ENCODE measurements around the gene AFDN.

DNA sequence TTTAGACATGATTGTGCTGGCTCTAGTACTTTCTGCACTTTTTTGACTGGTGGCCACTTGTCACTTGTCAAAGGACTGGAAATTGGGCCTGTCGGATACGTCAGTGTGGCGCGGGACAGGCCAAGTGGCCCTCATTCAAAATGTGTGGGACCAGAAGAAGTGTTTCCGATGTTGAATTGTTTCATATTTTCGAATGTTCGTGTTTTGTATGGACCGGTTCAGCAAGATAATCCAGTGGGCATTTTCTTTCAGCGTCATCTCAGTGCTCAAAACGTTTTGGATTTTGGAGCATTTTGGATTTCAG lies 174.3 kb downstream of the AFDN start:
- TF ChIP-seq, protein P1, sequence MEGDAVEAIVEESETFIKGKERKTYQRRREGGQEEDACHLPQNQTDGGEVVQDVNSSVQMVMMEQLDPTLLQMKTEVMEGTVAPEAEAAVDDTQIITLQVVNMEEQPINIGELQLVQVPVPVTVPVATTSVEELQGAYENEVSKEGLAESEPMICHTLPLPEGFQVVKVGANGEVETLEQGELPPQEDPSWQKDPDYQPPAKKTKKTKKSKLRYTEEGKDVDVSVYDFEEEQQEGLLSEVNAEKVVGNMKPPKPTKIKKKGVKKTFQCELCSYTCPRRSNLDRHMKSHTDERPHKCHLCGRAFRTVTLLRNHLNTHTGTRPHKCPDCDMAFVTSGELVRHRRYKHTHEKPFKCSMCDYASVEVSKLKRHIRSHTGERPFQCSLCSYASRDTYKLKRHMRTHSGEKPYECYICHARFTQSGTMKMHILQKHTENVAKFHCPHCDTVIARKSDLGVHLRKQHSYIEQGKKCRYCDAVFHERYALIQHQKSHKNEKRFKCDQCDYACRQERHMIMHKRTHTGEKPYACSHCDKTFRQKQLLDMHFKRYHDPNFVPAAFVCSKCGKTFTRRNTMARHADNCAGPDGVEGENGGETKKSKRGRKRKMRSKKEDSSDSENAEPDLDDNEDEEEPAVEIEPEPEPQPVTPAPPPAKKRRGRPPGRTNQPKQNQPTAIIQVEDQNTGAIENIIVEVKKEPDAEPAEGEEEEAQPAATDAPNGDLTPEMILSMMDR (IDR thresholded peaks at IDR 0.05), result no peak
- TF ChIP-seq EZH2 (IDR thresholded peaks at IDR 0.05) (no peak), EZH2phosphoT487 (IDR thresholded peaks at IDR 0.05) (no peak)

Measured in neural progenitor cell (in vitro differentiated cells).